Astrocyte of the cerebellum (primary cell): ENCODE data around the gene STXBP6.

Source experiments
- DNase-seq: peaks from one replicate; pipeline ENCODE4 v3.0.0-alpha.2; 2011; ENCODE audit warnings: low read depth
- H3K4me3 ChIP-seq: 2 replicates; pipeline ENCODE4 v1.5.1; 2011; ENCODE audit warnings: mild to moderate bottlenecking, low read depth, low read length, moderate library complexity
- in situ Hi-C: cut with HindIII; loops from 2 replicates; pipeline ENCODE4 v1.10.0; 2017; ENCODE audit warnings: low sequenced_read_pairs
- TF ChIP-seq, protein P1 (sequence below): IDR thresholded peaks from 2 replicates; pipeline ENCODE4 v1.5.1; 2012; ENCODE audit warnings: low read length, low read depth, moderate library complexity, mild to moderate bottlenecking; ENCODE audit errors: missing control alignments

Gene STXBP6

DNA sequence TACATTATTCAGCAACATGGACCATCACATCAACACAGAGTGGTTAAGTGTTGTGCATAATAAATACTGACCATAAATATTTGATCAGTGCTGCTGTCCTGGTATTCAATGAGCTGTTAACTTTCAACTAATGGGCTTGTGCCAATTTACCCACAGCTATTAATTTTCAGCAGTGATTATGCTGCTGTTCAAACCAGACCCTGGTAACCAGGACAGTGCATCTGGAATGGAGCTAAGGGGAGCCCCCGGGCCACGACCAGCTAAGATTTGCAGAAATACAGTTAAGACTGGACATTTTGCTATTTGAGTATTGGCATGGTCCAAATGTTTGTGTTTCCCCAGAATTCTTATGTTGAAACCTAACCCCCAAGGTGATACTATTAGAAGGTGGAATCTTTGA is 235.6 kb downstream of the STXBP6 start:
- DNase-seq: no peak
- in situ Hi-C loops: no loop called here
- TF ChIP-seq, protein P1, sequence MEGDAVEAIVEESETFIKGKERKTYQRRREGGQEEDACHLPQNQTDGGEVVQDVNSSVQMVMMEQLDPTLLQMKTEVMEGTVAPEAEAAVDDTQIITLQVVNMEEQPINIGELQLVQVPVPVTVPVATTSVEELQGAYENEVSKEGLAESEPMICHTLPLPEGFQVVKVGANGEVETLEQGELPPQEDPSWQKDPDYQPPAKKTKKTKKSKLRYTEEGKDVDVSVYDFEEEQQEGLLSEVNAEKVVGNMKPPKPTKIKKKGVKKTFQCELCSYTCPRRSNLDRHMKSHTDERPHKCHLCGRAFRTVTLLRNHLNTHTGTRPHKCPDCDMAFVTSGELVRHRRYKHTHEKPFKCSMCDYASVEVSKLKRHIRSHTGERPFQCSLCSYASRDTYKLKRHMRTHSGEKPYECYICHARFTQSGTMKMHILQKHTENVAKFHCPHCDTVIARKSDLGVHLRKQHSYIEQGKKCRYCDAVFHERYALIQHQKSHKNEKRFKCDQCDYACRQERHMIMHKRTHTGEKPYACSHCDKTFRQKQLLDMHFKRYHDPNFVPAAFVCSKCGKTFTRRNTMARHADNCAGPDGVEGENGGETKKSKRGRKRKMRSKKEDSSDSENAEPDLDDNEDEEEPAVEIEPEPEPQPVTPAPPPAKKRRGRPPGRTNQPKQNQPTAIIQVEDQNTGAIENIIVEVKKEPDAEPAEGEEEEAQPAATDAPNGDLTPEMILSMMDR: no peak
- H3K4me3 ChIP-seq: no peak overlapping the region

DNA sequence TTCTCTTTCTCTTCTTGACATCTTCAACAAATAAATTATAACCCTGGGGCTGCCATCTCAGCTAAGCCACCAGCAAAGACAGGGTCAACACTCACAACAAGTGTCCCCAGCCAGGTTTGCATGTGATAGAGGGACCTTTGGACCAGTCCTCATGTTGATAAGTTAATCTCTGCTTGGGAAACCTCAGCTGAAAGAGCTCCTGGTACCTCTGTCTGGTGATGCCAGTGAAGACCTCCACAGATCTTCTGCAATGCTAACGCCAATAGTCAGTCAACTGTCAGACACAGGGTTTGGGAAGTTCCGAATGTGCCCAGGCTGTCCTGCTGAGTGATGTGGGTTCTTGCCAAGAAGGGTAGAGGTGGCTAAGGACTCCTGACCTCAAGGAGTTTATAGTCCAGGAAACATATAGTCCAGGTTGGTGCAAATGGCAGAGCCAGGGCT is 236.1 kb downstream of the STXBP6 start:
- in situ Hi-C loops: no loop called here
- no peak for DNase-seq
- TF ChIP-seq, protein P1: no peak
- no peak overlapping the region for H3K4me3 ChIP-seq

DNA sequence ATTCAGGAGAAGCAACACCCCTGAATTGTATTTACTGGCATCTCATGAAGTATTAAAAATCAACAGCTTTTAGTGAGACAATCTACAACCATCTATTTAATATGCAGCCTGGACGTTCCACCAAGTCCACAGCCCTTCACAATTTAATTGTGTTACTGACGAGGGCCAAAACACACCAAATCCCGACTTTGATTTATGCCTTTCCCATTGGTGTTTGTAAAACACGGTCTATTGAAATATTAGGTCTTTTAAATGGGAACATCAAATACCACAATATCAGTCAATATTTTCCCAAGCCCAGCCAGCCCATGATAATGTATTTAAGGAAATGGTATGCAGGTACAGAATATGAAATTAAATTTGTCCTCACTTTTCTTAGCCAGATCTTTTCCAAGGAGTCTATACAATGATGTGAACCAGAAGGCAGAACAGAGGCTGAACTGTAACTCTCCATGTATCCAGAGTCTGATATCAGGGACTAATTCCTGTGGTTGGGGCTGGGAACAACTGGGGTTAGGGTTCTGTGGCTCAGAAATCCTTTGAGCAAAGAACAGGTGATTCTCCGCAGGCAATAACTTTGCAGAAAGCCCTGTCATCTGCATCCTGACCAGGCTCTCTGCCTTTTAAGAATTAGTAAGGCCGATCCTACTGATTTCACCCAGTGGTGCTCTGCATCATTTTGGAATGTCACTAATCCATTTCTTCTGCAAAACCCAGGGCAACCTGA is 236.7 kb downstream of the STXBP6 start:
- TF ChIP-seq, protein P1: no peak
- DNase-seq: no peak
- H3K4me3 ChIP-seq: no peak overlapping the region
- in situ Hi-C loops: no loop called here

DNA sequence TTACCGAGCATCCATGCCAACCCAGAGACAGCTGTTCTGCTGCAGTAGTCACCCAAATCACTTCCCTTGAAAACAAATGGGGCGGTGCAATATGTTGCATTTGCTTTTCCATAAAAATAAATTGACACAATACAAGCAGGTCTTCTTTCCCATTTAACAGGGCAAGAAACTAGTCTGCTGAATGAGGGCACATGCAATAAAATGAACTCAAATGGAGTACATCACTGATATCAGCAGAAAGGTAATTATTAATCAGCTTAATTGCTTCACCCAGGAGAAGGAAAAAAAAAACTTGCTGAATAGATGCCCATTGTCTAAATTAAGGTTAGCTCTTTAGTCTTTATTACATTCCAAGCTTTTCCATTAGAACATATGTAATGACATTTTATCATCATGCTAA is 240.8 kb downstream of the STXBP6 start:
- DNase-seq: no peak
- TF ChIP-seq, protein P1: no peak
- no peak overlapping the region for H3K4me3 ChIP-seq
- in situ Hi-C loops: no loop called here

DNA sequence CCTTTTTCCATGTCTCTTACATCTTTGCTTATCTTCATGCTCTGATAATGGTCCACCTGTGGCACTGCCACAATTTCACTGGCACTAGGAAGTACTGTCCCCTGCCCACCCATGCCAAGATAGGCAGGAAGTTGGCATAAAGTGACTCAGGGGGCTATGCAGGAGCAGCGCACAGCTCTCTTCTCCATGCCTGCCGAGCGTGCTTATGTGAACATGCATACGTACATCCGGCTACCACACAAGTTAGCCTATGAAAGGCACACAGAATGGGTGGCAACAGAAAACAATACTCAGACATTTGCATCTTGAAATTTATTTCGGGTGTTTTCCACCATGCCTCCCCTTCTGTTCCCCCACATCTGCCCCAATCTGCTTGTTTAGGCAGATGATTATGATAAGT is 241.5 kb downstream of the STXBP6 start:
- DNase-seq: no peak
- in situ Hi-C loops: no loop called here
- TF ChIP-seq, protein P1: no peak
- no peak overlapping the region for H3K4me3 ChIP-seq

DNA sequence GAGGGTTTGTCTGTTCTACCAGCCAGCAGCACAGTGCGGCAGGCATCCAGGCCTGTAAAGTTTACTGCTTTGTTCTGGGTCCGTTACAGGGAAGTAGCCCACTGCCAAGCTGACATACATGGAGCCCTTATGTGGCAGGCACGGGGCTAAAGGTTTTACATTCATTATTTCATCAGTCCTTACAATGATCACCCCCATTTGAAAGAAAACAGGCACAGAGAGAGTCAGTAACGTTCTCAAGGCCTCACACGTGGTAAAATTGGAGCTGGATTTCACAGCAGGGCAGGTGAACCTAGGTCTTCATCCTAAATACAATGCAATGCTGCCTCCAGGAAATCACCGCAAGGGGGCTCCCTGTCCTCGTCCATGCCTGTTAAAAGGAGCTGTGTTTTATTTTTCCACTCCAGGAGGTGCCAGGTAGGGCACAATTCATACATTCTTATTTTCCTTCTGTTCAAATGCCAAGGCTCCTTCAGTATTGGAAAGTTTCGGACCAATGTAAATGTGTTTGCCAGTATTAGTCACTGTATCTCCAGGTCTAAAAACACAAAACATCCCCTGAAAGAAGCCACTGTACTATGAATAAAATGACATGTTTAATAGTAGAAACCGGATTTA is 243.8 kb downstream of the STXBP6 start:
- in situ Hi-C loops: no loop called here
- H3K4me3 ChIP-seq: no peak overlapping the region
- TF ChIP-seq, protein P1: peak; percentile 90
- peak; percentile 34 for DNase-seq
